ENCODE data around the gene ADAMTS16.

- TF ChIP-seq CTCF (IDR thresholded peaks at IDR 0.05 in 4 of 5, conservative IDR thresholded peaks at IDR 0.05 in 1 of 5) (no peak), POLR2A (IDR thresholded peaks at IDR 0.05) (no peak)
These were observed 77.2 kb downstream of the ADAMTS16 start for GRCh38 chr5:5217371-5217770.
